HepG2 (cell line): ENCODE data around the gene HELT. TPM values are rescaled to one million over a fixed set of nuclear protein-coding genes. Genes with fewer than 3 reads are reported as not detected.

Source experiments
- ATAC-seq: fragments of 200-7000 bp; cut with Tn5 transposase; 3 replicates; pipeline ENCODE4 v1.9.1; 2020; ENCODE audit warnings: mild to moderate bottlenecking, moderate library complexity
- BruUV-seq: library from RNA; stranded (reverse); fragments of 400-500 nt; replicated peaks from 2 replicates; lab custom pipeline; 2021; lab: Mats Ljungman, UMichigan
- CTCF ChIA-PET: fragments of 300-600 bp; formaldehyde crosslinking; extraction: SDS; loops from one replicate; lab custom pipeline; 2021; ENCODE audit warnings: low total read pairs, inconsistent platforms, low intra/inter-chr PET ratio; lab: Yijun Ruan, JAX
- POLR2A ChIA-PET: fragments of 350-600 bp; sonication (Branson Sonifier 250); formaldehyde crosslinking; loops from one replicate; lab custom pipeline; 2020; ENCODE audit warnings: antibody characterized with exemption, inconsistent platforms; lab: Yijun Ruan, JAX
- DNase-seq: peaks from one replicate; pipeline ENCODE4 v3.0.0-alpha.2; 2015; ENCODE audit warnings: low spot score
- FAIRE-seq: peaks from 3 replicates; lab custom pipeline; 2011; peaks lifted over from hg19 to GRCh38; lab: Jason Lieb, UNC
- H2AFZ ChIP-seq: one replicate; pipeline ENCODE4 v1.6.1; 2011; ENCODE audit warnings: low read length, inconsistent platforms
- H3K27ac ChIP-seq: fragments of 300-600 bp; 3 replicates; pipeline ENCODE4 v1.8.0; 2011; ENCODE audit warnings: mixed run types, mild to moderate bottlenecking, mixed read lengths, low read length, inconsistent platforms; ENCODE audit not compliant: insufficient read depth; ENCODE audit errors: extremely low read length
- H3K27me3 ChIP-seq, 2 experiments: fragments of 200-600 bp in 1 of 2; 2 replicates in 1 of 2; 3 replicates in 1 of 2; pipeline versions ENCODE4 v1.6.0 to v1.8.0; 2011; ENCODE audit warnings: low read length in 2 of 2, mild to moderate bottlenecking in 2 of 2, moderate library complexity in 2 of 2, inconsistent platforms in 1 of 2; ENCODE audit not compliant: insufficient read depth in 2 of 2, control insufficient read depth in 1 of 2
- H3K36me3 ChIP-seq, 2 experiments: fragments of 200-600 bp in 1 of 2; replicated peaks in 1 of 2; 2 replicates in 1 of 2; 3 replicates in 1 of 2; pipeline versions ENCODE4 v1.5.1 to v1.8.0; 2011; ENCODE audit warnings: low read length in 2 of 2, inconsistent platforms in 1 of 2; ENCODE audit not compliant: insufficient read depth in 2 of 2, control insufficient read depth in 1 of 2
- H3K4me1 ChIP-seq: 2 replicates; pipeline ENCODE4 v1.5.1; 2012; ENCODE audit warnings: low read length, inconsistent platforms; ENCODE audit not compliant: insufficient read depth
- H3K4me2 ChIP-seq: 2 replicates; pipeline ENCODE4 v1.6.0; 2011; ENCODE audit warnings: low read depth, low read length, inconsistent platforms
- H3K4me3 ChIP-seq, 3 experiments: fragments of 200-600 bp in 1 of 3; sonication (generic), shearing (Covaris generic) in 1 of 3; replicated peaks in 1 of 3; 2 replicates each; pipeline ENCODE4 v1.5.1; 2011 to 2016; ENCODE audit warnings: low read length in 3 of 3, inconsistent platforms in 2 of 3, low read depth in 2 of 3, mild to moderate bottlenecking in 2 of 3, control low read depth in 1 of 3, mixed read lengths in 1 of 3; ENCODE audit not compliant: insufficient read depth in 1 of 3
- H3K79me2 ChIP-seq: one replicate; pipeline ENCODE4 v1.6.1; 2011; ENCODE audit warnings: low read length, inconsistent platforms; ENCODE audit not compliant: insufficient read depth
- H3K9ac ChIP-seq: 2 replicates; pipeline ENCODE4 v1.6.0; 2011; ENCODE audit warnings: mild to moderate bottlenecking, low read depth, low read length, inconsistent platforms; ENCODE audit not compliant: insufficient read depth
- H3K9me3 ChIP-seq: 2 replicates; pipeline ENCODE4 v1.5.1; 2012; ENCODE audit warnings: mild to moderate bottlenecking, low read length
- H4K20me1 ChIP-seq: 2 replicates; pipeline ENCODE4 v1.6.0; 2011; ENCODE audit warnings: inconsistent platforms, mild to moderate bottlenecking, low read length, moderate library complexity; ENCODE audit not compliant: insufficient read depth
- ARID5B ChIP-seq: IDR thresholded peaks from 2 replicates; pipeline ENCODE4 v1.4.0; 2020; ENCODE audit warnings: mild to moderate bottlenecking, missing genetic modification reagents
- ATRX ChIP-seq: sonication (generic); formaldehyde crosslinking; IDR thresholded peaks from 2 replicates; pipeline ENCODE4 v1.4.0; 2020; ENCODE audit warnings: missing genetic modification reagents, borderline replicate concordance
- BCL6 ChIP-seq: IDR thresholded peaks from 2 replicates; pipeline ENCODE4 v1.6.1; 2016; ENCODE audit warnings: missing genetic modification reagents, missing compliant biosample characterization
- CHD4 ChIP-seq: fragments of 200-600 bp; sonication (generic); IDR thresholded peaks from 2 replicates; pipeline ENCODE4 v1.7.0; 2017; ENCODE audit warnings: mild to moderate bottlenecking, low read length, borderline replicate concordance
- CTCF ChIP-seq: sonication (generic); formaldehyde crosslinking; IDR thresholded peaks from 2 replicates; pipeline ENCODE4 v1.5.0; 2020; ENCODE audit warnings: mild to moderate bottlenecking, missing genetic modification reagents, moderate library complexity
- FOSL2 ChIP-seq: sonication (generic); formaldehyde crosslinking; IDR thresholded peaks from 2 replicates; pipeline ENCODE4 v1.4.0; 2020; ENCODE audit warnings: missing genetic modification reagents
- GFI1 ChIP-seq: sonication (generic); formaldehyde crosslinking; IDR thresholded peaks from 2 replicates; pipeline ENCODE4 v1.5.0; 2020; ENCODE audit warnings: missing genetic modification reagents, mild to moderate bottlenecking, borderline replicate concordance
- HOXA3 ChIP-seq: sonication (generic); formaldehyde crosslinking; IDR thresholded peaks from 2 replicates; pipeline ENCODE4 v1.5.0; 2020; ENCODE audit warnings: missing genetic modification reagents
- KDM2A ChIP-seq: sonication (generic); formaldehyde crosslinking; IDR thresholded peaks from 2 replicates; pipeline ENCODE4 v1.4.0; 2020; ENCODE audit warnings: low read depth, missing genetic modification reagents, borderline replicate concordance
- KLF9 ChIP-seq: IDR thresholded peaks from 2 replicates; pipeline ENCODE4 v1.6.1; 2016; ENCODE audit warnings: low read depth
- MEIS2 ChIP-seq: sonication (generic); formaldehyde crosslinking; IDR thresholded peaks from 2 replicates; pipeline ENCODE4 v1.9.0; 2021; ENCODE audit warnings: mild to moderate bottlenecking, missing genetic modification reagents
- STAG1 ChIP-seq: sonication (generic); formaldehyde crosslinking; IDR thresholded peaks from 2 replicates; pipeline ENCODE4 v1.4.0; 2020; ENCODE audit warnings: missing genetic modification reagents
- TEAD3 ChIP-seq: optimal IDR thresholded peaks from 2 replicates; pipeline ENCODE3; 2016; ENCODE audit warnings: borderline replicate concordance
- ZEB1 ChIP-seq: IDR thresholded peaks from 2 replicates; pipeline ENCODE4 v1.6.1; 2012; ENCODE audit warnings: mild to moderate bottlenecking, low read depth, inconsistent platforms; ENCODE audit not compliant: insufficient replicate concordance
- ZNF232 ChIP-seq: sonication (generic); formaldehyde crosslinking; IDR thresholded peaks from 2 replicates; pipeline ENCODE4 v1.4.0; 2020; ENCODE audit warnings: missing genetic modification reagents, borderline replicate concordance
- ZNF564 ChIP-seq: sonication (generic); formaldehyde crosslinking; IDR thresholded peaks from 2 replicates; pipeline ENCODE4 v1.8.1; 2023; ENCODE audit warnings: mild to moderate bottlenecking, missing genetic modification reagents
- ZNF75D ChIP-seq: sonication (generic); formaldehyde crosslinking; IDR thresholded peaks from 2 replicates; pipeline ENCODE4 v1.8.1; 2023; ENCODE audit warnings: missing genetic modification reagents, mild to moderate bottlenecking, borderline replicate concordance
- WGBS: methylation state at CpG from one replicate; pipeline ENCODE4 v1.1.6; 2017; ENCODE audit warnings: low lambda C conversion rate; 5-methylcytosine and 5-hydroxymethylcytosine counted together
- in situ Hi-C: cut with HindIII; loops from 2 replicates; pipeline ENCODE4 v1.10.0; 2017; ENCODE audit warnings: low pct_unique_long_range_greater_than_20kb; ENCODE audit not compliant: extremely low pct_ligation_motif_present
- intact Hi-C: fragments of 100-400 bp; cut with micrococcal nuclease; formaldehyde crosslinking; loops from one replicate; pipeline ENCODE4 v1.10.0; 2022; ENCODE audit not compliant: unreplicated experiment
- polyA plus RNA-seq, 8 experiments: library from polyadenylated mRNA; depleted of rRNA in 3 of 8; stranded (reverse) in 7 of 8; unstranded in 1 of 8; fragments of >200 nt; fragmentation: Illumina TruSeq in 4 of 8; extraction: Trizol in 4 of 8; gene quantifications; 2 replicates each; pipeline versions ENCODE4 v1.2.1 to v1.2.3, GENCODE V29; 2011 to 2016; ENCODE audit warnings: low read depth in 4 of 8, missing spikeins in 1 of 8, mixed read lengths in 1 of 8; ENCODE audit not compliant: insufficient read depth in 1 of 8
- total RNA-seq, 5 experiments: library from RNA; depleted of rRNA; stranded (reverse); fragments of >200 nt; fragmentation: Illumina TruSeq; extraction: Trizol; gene quantifications; 2 replicates each; pipeline ENCODE4 v1.2.3, GENCODE V29; 2016; ENCODE audit warnings: low read depth in 1 of 5

The HELT gene
- total and polyA plus RNA-seq, 2 of the 13 experiments (the other 11 are each of a cell fraction or from before 2014, with no cell fraction given), result not detected

GRCh38 chr4:185005219-185005819 lies 13.0 kb upstream of the HELT start (continued):
- TF ChIP-seq ARID5B (CRISPR knock-in tag) (0 out of 2 replicates have a peak, but pooled peaks have one; percentile 9), ZNF232 (CRISPR knock-in tag) (no peak), ZEB1 (no peak), CHD4 (no peak), ATRX (CRISPR knock-in tag) (no peak)

- no peaks in the 10 kb centered on the region for H4K20me1 ChIP-seq
- no TSS peak for BruUV-seq
- in situ Hi-C loops, result no loop called here
- no peak overlapping the region for H3K27ac ChIP-seq
- FAIRE-seq (peak; percentile 64), DNase-seq (peak; percentile 14), ATAC-seq (peak; percentile 97)
- intact Hi-C loops, result loop anchor here (2.0 kb wide), 1 partner anchor 265 kb away; no protein-coding TSS in a partner anchor
- H2AFZ ChIP-seq, result no peak overlapping the region
- no peak overlapping the region for H3K9ac ChIP-seq
- WGBS, result 6% methylated on average over 3 of the region's 8 CpGs
- H3K36me3 ChIP-seq, result no peaks in the 10 kb centered on the region
- no peak overlapping the region for H3K4me3 ChIP-seq
- 0 out of 2 replicates have a peak, but pooled peaks cover 4% of the 10 kb centered on the region for H3K4me1 ChIP-seq
- ChIA-PET CTCF (interaction anchor here (1.6 kb wide), 1 partner anchor 265 kb away, joined by 7 read pairs; no protein-coding TSS in a partner anchor), POLR2A (no interaction called here)
- H3K27me3 ChIP-seq, result peaks cover 3 to 59% of the 10 kb centered on the region in 2 experiments; a peak in 3 of 5 replicates
- peak overlapping the region; percentile 41; the same call in 1 of the 2 replicates for H3K4me2 ChIP-seq
- H3K79me2 ChIP-seq, result no peaks in the 10 kb centered on the region
- no peaks in the 10 kb centered on the region for H3K9me3 ChIP-seq
- peak; percentile 63 for TF ChIP-seq STAG1 (CRISPR knock-in tag)
- peak; percentile 55; the same call in 1 of the 2 replicates for TF ChIP-seq GFI1
- no peak for TF ChIP-seq ZNF564 (CRISPR knock-in tag)
- 0 out of 2 replicates have a peak, but pooled peaks have one; percentile 27 for TF ChIP-seq HOXA3
- TF ChIP-seq TEAD3 (CRISPR knock-in tag), result peak; percentile 48
- TF ChIP-seq BCL6, result no peak
- TF ChIP-seq FOSL2, result peak; percentile 6; the same call in 1 of the 2 replicates
- TF ChIP-seq CTCF (CRISPR knock-in tag), result peak; percentile 73
- no peak for TF ChIP-seq KLF9
- TF ChIP-seq MEIS2 (CRISPR knock-in tag), result no peak
- peak; percentile 34; the same call in 1 of the 2 replicates for TF ChIP-seq KDM2A (CRISPR knock-in tag)
- TF ChIP-seq ZNF75D (CRISPR knock-in tag), result no peak
These were observed 6.9 kb upstream of the HELT start for GRCh38 chr4:185011408-185011807.
